SK-N-SH treated with all-trans-retinoic acid at 6 μM for 48 hours (cell line): ENCODE results near the gene ABRAXAS1.
"Not testable (repeated sequence)": the region's sequence is repeated elsewhere in the genome, so short reads cannot be mapped to it uniquely, and the experiment has no call there.

ENCODE experiments used
- ATAC-seq: fragments of 200-7000 bp; cut with Tn5 transposase; 3 replicates; pipeline ENCODE4 v1.9.1; 2020; ENCODE audit warnings: mild to moderate bottlenecking, moderate library complexity
- ARNTL ChIP-seq: fragments of 450-650 bp; formaldehyde crosslinking; IDR thresholded peaks from 2 replicates; pipeline ENCODE4 v1.5.0; 2020; ENCODE audit warnings: low read depth, mild to moderate bottlenecking, moderate library complexity, borderline replicate concordance
- BACH2 ChIP-seq: fragments of 250-450 bp; sonication (Bioruptor Pico); IDR thresholded peaks from 2 replicates; pipeline ENCODE4 v1.9.0; 2021; ENCODE audit warnings: mild to moderate bottlenecking, borderline replicate concordance
- CREB5 ChIP-seq: fragments of 250-450 bp; sonication (Bioruptor Pico); IDR thresholded peaks from 2 replicates; pipeline ENCODE4 v1.5.1; 2020; ENCODE audit warnings: low read depth, mild to moderate bottlenecking, moderate library complexity
- CSRNP3 ChIP-seq: fragments of 250-450 bp; sonication (Bioruptor Pico); IDR thresholded peaks from 2 replicates; pipeline ENCODE4 v1.5.1; 2021; ENCODE audit warnings: mild to moderate bottlenecking, moderate library complexity
- ESRRG ChIP-seq: fragments of 250-450 bp; sonication (Bioruptor Pico); IDR thresholded peaks from 2 replicates; pipeline ENCODE4 v1.6.1; 2021; ENCODE audit warnings: mild to moderate bottlenecking
- GLIS3 ChIP-seq: fragments of 250-450 bp; sonication (Bioruptor Pico); IDR thresholded peaks from 2 replicates; pipeline ENCODE4 v1.5.0; 2020; ENCODE audit warnings: mild to moderate bottlenecking, moderate library complexity
- ISL1 ChIP-seq: fragments of 250-450 bp; sonication (Bioruptor Pico); IDR thresholded peaks from 2 replicates; pipeline ENCODE4 v2.1.2; 2022; ENCODE audit warnings: mild to moderate bottlenecking, moderate library complexity
- OSR1 ChIP-seq: fragments of 250-450 bp; sonication (Bioruptor Pico); IDR thresholded peaks from 2 replicates; pipeline ENCODE4 v1.8.0; 2022; ENCODE audit warnings: moderate library complexity, mild to moderate bottlenecking, inconsistent platforms
- PPARA ChIP-seq: fragments of 250-450 bp; sonication (Bioruptor Pico); IDR thresholded peaks from 2 replicates; pipeline ENCODE4 v1.5.0; 2020; ENCODE audit warnings: mild to moderate bottlenecking, borderline replicate concordance
- RARB ChIP-seq: fragments of 250-450 bp; sonication (Bioruptor Pico); IDR thresholded peaks from 2 replicates; pipeline ENCODE4 v1.8.0; 2021; ENCODE audit warnings: mild to moderate bottlenecking, moderate library complexity
- SNAI2 ChIP-seq: fragments of 250-450 bp; sonication (Bioruptor Pico); IDR thresholded peaks from 2 replicates; pipeline ENCODE4 v1.5.0; 2020; ENCODE audit warnings: mild to moderate bottlenecking, moderate library complexity
- TCF4 ChIP-seq: fragments of 250-450 bp; sonication (Bioruptor Pico); IDR thresholded peaks from 2 replicates; pipeline ENCODE4 v1.8.0; 2021; ENCODE audit warnings: mild to moderate bottlenecking, moderate library complexity, borderline replicate concordance
- TOX ChIP-seq: fragments of 250-450 bp; sonication (Bioruptor Pico); IDR thresholded peaks from 2 replicates; pipeline ENCODE4 v1.8.0; 2021; ENCODE audit warnings: mild to moderate bottlenecking, moderate library complexity, borderline replicate concordance
- ZC3H10 ChIP-seq: fragments of 250-450 bp; sonication (Bioruptor Pico); IDR thresholded peaks from 2 replicates; pipeline ENCODE4 v1.5.1; 2021; ENCODE audit warnings: mild to moderate bottlenecking, moderate library complexity
- ZFP3 ChIP-seq: fragments of 250-450 bp; sonication (Bioruptor Pico); IDR thresholded peaks from 2 replicates; pipeline ENCODE4 v1.5.0; 2020; ENCODE audit warnings: mild to moderate bottlenecking, moderate library complexity
- ZNF565 ChIP-seq: fragments of 450-650 bp; formaldehyde crosslinking; conservative IDR thresholded peaks from 2 replicates; pipeline ENCODE4 v1.5.0; 2020; ENCODE audit warnings: low read depth, mild to moderate bottlenecking, moderate library complexity
- ZNF70 ChIP-seq: fragments of 450-650 bp; formaldehyde crosslinking; IDR thresholded peaks from 2 replicates; pipeline ENCODE4 v1.5.0; 2020; ENCODE audit warnings: mild to moderate bottlenecking, moderate library complexity
- ZNF8 ChIP-seq: fragments of 450-650 bp; formaldehyde crosslinking; IDR thresholded peaks from 2 replicates; pipeline ENCODE4 v1.5.0; 2020; ENCODE audit warnings: mild to moderate bottlenecking, moderate library complexity
- TF ChIP-seq, protein P1 (sequence below): fragments of 250-450 bp; sonication (Bioruptor Pico); IDR thresholded peaks from 2 replicates; pipeline ENCODE4 v1.5.0; 2020; ENCODE audit warnings: mild to moderate bottlenecking, moderate library complexity
- TF ChIP-seq, protein P2 (sequence below): fragments of 250-450 bp; sonication (Bioruptor Pico); IDR thresholded peaks from 2 replicates; pipeline ENCODE4 v1.8.0; 2021; ENCODE audit warnings: low read depth, mild to moderate bottlenecking, moderate library complexity, borderline replicate concordance

Gene ABRAXAS1

GRCh38 chr4:83504996-83505395 lies 20.1 kb upstream of the ABRAXAS1 start:
- TF ChIP-seq TOX (CRISPR knock-in tag) (no peak), ZNF565 (CRISPR knock-in tag) (no peak), OSR1 (CRISPR knock-in tag) (no peak), ARNTL (CRISPR knock-in tag) (no peak)
- ATAC-seq, result no peak

GRCh38 chr4:83504503-83504902 lies 19.6 kb upstream of the ABRAXAS1 start:
- TF ChIP-seq ZNF565 (CRISPR knock-in tag) (no peak), OSR1 (CRISPR knock-in tag) (no peak), ZC3H10 (CRISPR knock-in tag) (no peak)
- TF ChIP-seq, all 23 proteins: peak for 0
- ATAC-seq, result no peak

DNA sequence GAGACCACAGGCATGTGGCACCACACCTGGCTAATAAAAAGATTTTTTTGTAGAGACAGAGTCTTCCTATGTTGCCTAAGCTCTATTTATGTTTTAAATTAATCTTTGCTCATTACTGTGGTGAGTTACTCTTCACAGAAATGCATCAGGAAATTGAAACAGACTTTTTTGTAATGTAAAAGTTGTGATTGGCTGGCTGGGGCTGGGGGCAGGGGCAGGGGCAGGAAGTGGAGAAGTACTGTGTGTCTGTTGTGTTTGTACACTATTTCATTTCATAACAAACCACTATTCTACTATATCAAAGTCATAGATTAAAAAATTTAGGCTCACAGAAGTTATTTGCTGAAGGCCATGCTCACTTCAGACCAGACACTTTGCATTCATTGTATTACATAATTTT lies 19.1 kb upstream of the ABRAXAS1 start:
- no peak for ATAC-seq
- TF ChIP-seq TCF4 (CRISPR knock-in tag) (no peak), TOX (CRISPR knock-in tag) (no peak)
- TF ChIP-seq, all 23 proteins: peak for 0

DNA sequence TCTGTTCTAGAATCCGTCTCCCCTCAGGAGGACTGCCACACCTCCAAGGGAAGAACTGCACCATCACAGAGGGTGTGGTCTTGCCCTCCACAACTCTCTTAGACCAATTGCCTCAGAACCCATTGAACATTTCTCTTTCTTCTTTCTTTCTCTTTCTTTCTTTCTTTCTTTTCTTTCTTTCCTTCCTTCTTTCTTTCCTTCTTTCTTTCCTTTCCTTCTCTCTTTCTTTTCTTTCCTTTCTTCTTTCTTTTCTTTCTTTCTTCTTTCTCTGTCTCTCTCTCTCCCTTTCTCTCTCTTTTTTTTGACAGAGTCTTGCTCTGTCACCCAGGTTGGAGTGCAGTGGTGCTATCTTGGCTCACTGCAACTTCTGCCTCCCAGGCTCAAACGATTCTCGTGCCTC lies 16.8 kb upstream of the ABRAXAS1 start:
- not testable (repeated sequence) for ATAC-seq

- TF ChIP-seq ISL1 (CRISPR knock-in tag) (no peak), ZFP3 (CRISPR knock-in tag) (no peak), ARNTL (CRISPR knock-in tag) (no peak), ZNF70 (CRISPR knock-in tag) (no peak), SNAI2 (no peak), RARB (CRISPR knock-in tag) (no peak), BACH2 (CRISPR knock-in tag) (no peak), ZNF8 (no peak), GLIS3 (CRISPR knock-in tag) (no peak), ESRRG (CRISPR knock-in tag) (no peak), CREB5 (CRISPR knock-in tag) (no peak), CSRNP3 (no peak), ZC3H10 (CRISPR knock-in tag) (no peak), ZNF565 (CRISPR knock-in tag) (no peak), TCF4 (CRISPR knock-in tag) (no peak), PPARA (no peak), OSR1 (CRISPR knock-in tag) (no peak)
- TF ChIP-seq, protein P1, sequence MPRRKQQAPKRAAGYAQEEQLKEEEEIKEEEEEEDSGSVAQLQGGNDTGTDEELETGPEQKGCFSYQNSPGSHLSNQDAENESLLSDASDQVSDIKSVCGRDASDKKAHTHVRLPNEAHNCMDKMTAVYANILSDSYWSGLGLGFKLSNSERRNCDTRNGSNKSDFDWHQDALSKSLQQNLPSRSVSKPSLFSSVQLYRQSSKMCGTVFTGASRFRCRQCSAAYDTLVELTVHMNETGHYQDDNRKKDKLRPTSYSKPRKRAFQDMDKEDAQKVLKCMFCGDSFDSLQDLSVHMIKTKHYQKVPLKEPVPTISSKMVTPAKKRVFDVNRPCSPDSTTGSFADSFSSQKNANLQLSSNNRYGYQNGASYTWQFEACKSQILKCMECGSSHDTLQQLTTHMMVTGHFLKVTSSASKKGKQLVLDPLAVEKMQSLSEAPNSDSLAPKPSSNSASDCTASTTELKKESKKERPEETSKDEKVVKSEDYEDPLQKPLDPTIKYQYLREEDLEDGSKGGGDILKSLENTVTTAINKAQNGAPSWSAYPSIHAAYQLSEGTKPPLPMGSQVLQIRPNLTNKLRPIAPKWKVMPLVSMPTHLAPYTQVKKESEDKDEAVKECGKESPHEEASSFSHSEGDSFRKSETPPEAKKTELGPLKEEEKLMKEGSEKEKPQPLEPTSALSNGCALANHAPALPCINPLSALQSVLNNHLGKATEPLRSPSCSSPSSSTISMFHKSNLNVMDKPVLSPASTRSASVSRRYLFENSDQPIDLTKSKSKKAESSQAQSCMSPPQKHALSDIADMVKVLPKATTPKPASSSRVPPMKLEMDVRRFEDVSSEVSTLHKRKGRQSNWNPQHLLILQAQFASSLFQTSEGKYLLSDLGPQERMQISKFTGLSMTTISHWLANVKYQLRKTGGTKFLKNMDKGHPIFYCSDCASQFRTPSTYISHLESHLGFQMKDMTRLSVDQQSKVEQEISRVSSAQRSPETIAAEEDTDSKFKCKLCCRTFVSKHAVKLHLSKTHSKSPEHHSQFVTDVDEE, result no peak
- TF ChIP-seq, protein P2, sequence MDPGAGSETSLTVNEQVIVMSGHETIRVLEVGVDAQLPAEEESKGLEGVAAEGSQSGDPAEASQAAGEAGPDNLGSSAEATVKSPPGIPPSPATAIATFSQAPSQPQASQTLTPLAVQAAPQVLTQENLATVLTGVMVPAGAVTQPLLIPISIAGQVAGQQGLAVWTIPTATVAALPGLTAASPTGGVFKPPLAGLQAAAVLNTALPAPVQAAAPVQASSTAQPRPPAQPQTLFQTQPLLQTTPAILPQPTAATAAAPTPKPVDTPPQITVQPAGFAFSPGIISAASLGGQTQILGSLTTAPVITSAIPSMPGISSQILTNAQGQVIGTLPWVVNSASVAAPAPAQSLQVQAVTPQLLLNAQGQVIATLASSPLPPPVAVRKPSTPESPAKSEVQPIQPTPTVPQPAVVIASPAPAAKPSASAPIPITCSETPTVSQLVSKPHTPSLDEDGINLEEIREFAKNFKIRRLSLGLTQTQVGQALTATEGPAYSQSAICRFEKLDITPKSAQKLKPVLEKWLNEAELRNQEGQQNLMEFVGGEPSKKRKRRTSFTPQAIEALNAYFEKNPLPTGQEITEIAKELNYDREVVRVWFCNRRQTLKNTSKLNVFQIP (CRISPR knock-in tag), result no peak
- no peak for ATAC-seq
Observed at GRCh38 chr4:83498187-83498586, 13.3 kb upstream of the ABRAXAS1 start.

DNA sequence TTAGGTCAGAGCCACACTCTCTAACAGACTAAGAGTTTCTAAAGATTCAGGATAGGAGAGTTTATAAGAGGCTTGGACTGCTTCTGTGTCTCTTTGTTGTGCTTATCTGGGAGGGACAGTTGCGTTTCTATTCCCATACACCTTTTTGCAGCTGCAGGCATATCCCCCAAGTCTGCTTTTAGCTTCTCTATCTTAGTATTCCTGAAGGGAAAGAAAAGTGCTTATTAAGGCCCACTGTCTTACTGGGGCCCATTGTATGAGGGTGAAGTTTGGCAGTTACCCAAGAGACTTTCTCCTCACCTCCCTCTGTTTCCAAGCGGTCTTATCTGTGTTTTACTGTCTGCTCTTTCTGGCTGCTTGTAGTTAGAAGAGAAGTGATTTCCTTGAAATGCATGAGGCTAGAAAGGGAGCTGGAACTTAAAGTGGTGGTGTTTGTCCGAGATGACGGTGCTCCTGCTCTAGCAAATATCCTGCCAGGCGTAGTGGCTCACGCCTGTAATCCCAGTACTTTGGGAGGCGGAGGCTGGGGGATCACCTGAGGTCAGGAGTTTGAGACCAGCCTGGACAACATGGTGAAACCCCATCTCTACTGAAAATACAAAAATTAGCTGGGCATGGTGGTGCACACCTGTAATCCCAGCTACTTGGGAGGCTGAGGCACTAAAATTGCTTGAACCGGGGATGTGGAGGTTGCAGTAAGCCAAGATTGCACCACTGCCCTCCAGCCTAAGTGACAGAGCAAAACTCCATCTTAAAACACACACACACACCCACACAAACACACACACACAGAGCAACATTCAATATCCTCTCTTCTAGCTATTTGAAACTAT lies 11.4 kb upstream of the ABRAXAS1 start:
- not testable (repeated sequence) for ATAC-seq
